Measurements from ENCODE around the gene USP2. TPM values are rescaled to one million over a fixed set of nuclear protein-coding genes. Genes with fewer than 3 reads are reported as not detected.

The USP2 gene
- total and polyA plus RNA-seq, 2 of the 8 experiments (the other 6 are each of a cell fraction or from before 2014, with no cell fraction given): 2.2 to 6.9 TPM

DNA sequence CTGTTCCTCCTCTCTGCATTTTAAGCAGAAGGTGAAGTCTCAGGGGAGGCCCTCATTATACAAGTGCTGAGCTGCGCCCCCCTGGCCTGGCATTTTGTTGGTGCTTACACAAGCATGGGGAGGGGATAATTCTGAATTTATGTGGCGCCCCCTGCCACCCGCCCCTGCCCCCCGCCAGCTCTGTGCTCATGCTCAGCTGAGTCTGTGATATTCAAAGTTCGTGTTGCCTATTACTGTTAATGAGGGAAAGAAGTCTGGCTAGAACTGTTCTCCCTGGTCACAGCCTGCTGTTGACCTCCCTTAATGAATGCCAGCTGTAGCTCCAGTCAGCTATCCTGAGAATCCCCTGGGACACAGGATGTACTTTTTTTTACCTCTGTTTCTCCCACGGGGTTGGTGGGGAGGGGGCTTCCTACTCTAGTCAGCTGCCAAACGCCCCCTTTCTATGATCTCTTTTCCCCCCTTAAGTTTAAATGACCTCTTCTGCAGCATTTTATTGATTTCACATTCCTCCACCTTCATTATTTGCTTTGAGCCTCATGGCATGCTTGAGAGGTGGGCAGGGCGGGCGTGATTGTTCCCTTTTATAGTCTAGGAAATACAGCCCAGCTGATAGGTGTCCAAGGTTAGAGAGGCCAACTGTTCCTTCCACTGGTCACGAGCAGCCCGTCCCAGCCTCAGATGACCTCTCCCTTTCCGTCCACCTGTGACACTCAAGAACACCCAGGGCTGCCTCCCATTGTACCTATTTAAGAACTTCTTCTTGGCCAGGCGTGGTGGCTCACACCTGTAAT is 12.2 kb downstream of the USP2 start:
- ChIA-PET CTCF (ENCODE audit: partially characterized antibody) (interaction anchor here (0.6 to 26.3 kb wide), 16 partner anchors 9 to 237 kb away, joined by 3 to 474 read pairs (median 3); partner anchors contain the start of genes C1QTNF5, MFRP and USP2), POLR2A (ENCODE audit: partially characterized antibody) (interaction anchor here (1.0 to 1.8 kb wide), 4 partner anchors 13 to 196 kb away, joined by 3 to 5 read pairs (median 4); partner anchors contain the start of gene RNF26)
- H2BK12ac ChIP-seq (ENCODE audit: low read depth, low read length): no peak overlapping the region
- FAIRE-seq (no peak), DNase-seq (ENCODE audit: low read depth in 1 of 2, low spot score in 2 of 2) (no peak)
- H3K4me2 ChIP-seq (ENCODE audit: insufficient read depth in 1 of 2, low read depth in 2 of 2, low read length in 2 of 2): no peak overlapping the region
- no peaks in the 10 kb centered on the region for H3K23me2 ChIP-seq (ENCODE audit: low read depth, low read length)
- peaks cover 0 to 17% (median 13%) of the 10 kb centered on the region in 4 experiments; a peak in 6 of 7 replicates for H3K4me1 ChIP-seq (replicated peaks in 1 of 4; ENCODE audit: control insufficient read depth in 3 of 4, insufficient read depth in 4 of 4, low read length in 3 of 4)
- no peaks in the 10 kb centered on the region for H3K79me2 ChIP-seq (ENCODE audit: control insufficient read depth in 1 of 2, insufficient read depth in 2 of 2, low read length in 2 of 2)
- no peak overlapping the region for H2AFZ ChIP-seq (ENCODE audit: low read length)
- 75% methylated on average over 13 of the region's 13 CpGs; no CpG with 5 or more reads in 1 of the 2 experiments for WGBS, 2 experiments (ENCODE audit: extremely low coverage in 1 of 2, insufficient coverage in 1 of 2, insufficient read length in 1 of 2, insufficient replicate concordance in 2 of 2, low coverage in 1 of 2, low lambda C conversion rate in 2 of 2, missing lambda C conversion rate in 1 of 2)
- H2BK120ac ChIP-seq (replicated peaks; ENCODE audit: low read depth, low read length): no peak overlapping the region
- peaks cover 0 to 11% of the 10 kb centered on the region in 2 experiments for H4K20me1 ChIP-seq (replicated peaks in 1 of 2; ENCODE audit: control insufficient read depth in 1 of 2, insufficient read depth in 2 of 2, low read length in 2 of 2)
- H4K5ac ChIP-seq (ENCODE audit: insufficient read length, low read depth, low read length): no peak overlapping the region
- no peak overlapping the region for H2BK15ac ChIP-seq (ENCODE audit: low read length)
- H3K4me3 ChIP-seq (ENCODE audit: extremely low read depth in 1 of 4, insufficient read depth in 2 of 4, low read depth in 3 of 4, low read length in 4 of 4): no peak overlapping the region
- no peak overlapping the region for H3K9ac ChIP-seq (replicated peaks in 1 of 4; ENCODE audit: extremely low read depth in 1 of 4, low read depth in 3 of 4, low read length in 3 of 4)
- no peak overlapping the region for H2BK5ac ChIP-seq (ENCODE audit: low read depth, low read length)
- H3K9me3 ChIP-seq (ENCODE audit: insufficient read depth in 2 of 2, low read depth in 1 of 2, low read length in 1 of 2): no peaks in the 10 kb centered on the region; a peak in 1 of 4 replicates
- no peak overlapping the region for H3K56ac ChIP-seq (replicated peaks; ENCODE audit: insufficient read length, low read depth, low read length)
- no peak overlapping the region for H4K8ac ChIP-seq (ENCODE audit: extremely low read depth, insufficient read depth, low read length)
- H3K23ac ChIP-seq (ENCODE audit: insufficient read length): no peak overlapping the region
- H3K14ac ChIP-seq (ENCODE audit: insufficient read length): no peak overlapping the region
- no peak overlapping the region for H3K27ac ChIP-seq (ENCODE audit: low read depth, low read length)
- no peak overlapping the region for H4K91ac ChIP-seq (replicated peaks; ENCODE audit: insufficient read length, low read length)
- TF ChIP-seq SUZ12 (IDR thresholded peaks at IDR 0.05; ENCODE audit: low read length): no peak
- H2AK5ac ChIP-seq (ENCODE audit: low read depth, low read length): no peak overlapping the region
- H3K36me3 ChIP-seq (ENCODE audit: control insufficient read depth in 2 of 4, insufficient read depth in 4 of 4, low read length in 3 of 4): no peaks in the 10 kb centered on the region
- no peak overlapping the region for H3K4ac ChIP-seq (replicated peaks; ENCODE audit: insufficient read length, low read depth, low read length)
- peaks cover 9 to 18% (median 15%) of the 10 kb centered on the region in 4 experiments for H3K27me3 ChIP-seq (replicated peaks in 1 of 4; ENCODE audit: control insufficient read depth in 3 of 4, extremely low read depth in 1 of 4, insufficient read depth in 3 of 4, low read length in 3 of 4)
- no peak overlapping the region for H3K18ac ChIP-seq (ENCODE audit: extremely low read depth, low read length)
- H2BK20ac ChIP-seq (ENCODE audit: low read length): no peak overlapping the region
- no peaks in the 10 kb centered on the region for H3K79me1 ChIP-seq (ENCODE audit: low read depth, low read length)
